ENCODE results near the gene SMARCC2. TPM values are rescaled to one million over a fixed set of nuclear protein-coding genes. Genes with fewer than 3 reads are reported as not detected.

The SMARCC2 gene
- total RNA-seq, 1 donor from 2014 or later: 136 TPM

DNA sequence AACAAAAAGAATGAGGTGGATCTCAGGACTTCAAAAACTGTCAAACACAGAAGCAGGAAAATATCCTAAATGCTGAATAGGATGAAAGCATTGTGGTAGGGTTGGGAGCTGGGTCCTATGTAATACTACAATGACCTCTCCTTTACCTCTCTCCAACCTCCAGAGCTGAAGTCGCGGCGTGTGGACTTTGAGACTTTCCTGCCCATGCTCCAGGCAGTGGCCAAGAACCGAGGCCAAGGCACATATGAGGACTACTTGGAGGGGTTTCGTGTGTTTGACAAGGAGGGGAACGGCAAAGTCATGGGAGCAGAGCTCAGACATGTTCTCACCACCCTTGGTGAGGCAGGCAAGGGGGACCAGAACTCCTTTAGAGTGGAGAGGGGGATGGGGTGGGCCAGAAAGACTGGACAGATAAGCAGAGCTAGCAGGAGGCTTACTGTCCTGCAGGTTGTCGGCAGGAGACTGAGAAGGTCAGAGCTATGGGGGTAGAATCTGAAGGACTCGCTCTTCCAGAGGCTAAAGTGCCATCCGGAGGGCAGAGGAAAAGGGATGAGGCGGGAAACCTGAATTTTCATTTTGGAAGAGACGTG lies 33.9 kb downstream of the SMARCC2 start:
- intact Hi-C loops (cut with micrococcal nuclease): no loop called here
- Mint-ChIP-seq H3K9me3 (no peaks in the 10 kb centered on the region), H3K36me3 (ENCODE audit: low read depth) (peaks cover 42% of the 10 kb centered on the region), H3K4me1 (peaks cover 59% of the 10 kb centered on the region), H3K27ac (peak overlapping the region; percentile 1), H3K27me3 (no peaks in the 10 kb centered on the region), H3K4me3 (peak overlapping the region; percentile 13)
- no peak for ATAC-seq (ENCODE audit: low read depth)
- TF ChIP-seq, protein P1, sequence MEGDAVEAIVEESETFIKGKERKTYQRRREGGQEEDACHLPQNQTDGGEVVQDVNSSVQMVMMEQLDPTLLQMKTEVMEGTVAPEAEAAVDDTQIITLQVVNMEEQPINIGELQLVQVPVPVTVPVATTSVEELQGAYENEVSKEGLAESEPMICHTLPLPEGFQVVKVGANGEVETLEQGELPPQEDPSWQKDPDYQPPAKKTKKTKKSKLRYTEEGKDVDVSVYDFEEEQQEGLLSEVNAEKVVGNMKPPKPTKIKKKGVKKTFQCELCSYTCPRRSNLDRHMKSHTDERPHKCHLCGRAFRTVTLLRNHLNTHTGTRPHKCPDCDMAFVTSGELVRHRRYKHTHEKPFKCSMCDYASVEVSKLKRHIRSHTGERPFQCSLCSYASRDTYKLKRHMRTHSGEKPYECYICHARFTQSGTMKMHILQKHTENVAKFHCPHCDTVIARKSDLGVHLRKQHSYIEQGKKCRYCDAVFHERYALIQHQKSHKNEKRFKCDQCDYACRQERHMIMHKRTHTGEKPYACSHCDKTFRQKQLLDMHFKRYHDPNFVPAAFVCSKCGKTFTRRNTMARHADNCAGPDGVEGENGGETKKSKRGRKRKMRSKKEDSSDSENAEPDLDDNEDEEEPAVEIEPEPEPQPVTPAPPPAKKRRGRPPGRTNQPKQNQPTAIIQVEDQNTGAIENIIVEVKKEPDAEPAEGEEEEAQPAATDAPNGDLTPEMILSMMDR (IDR thresholded peaks at IDR 0.05): no peak
- POLR2A ChIA-PET: interaction anchor here (1.8 to 1.9 kb wide), 2 partner anchors 27 to 66 kb away, joined by 4 to 8 read pairs; partner anchors contain the start of genes ESYT1 and RNF41
- DNase-seq: no peak
- CTCF ChIA-PET: interaction anchor here (0.6 to 2.4 kb wide), 5 partner anchors 16 to 35 kb away, joined by 3 to 6 read pairs (median 3); partner anchors contain the start of gene SMARCC2

DNA sequence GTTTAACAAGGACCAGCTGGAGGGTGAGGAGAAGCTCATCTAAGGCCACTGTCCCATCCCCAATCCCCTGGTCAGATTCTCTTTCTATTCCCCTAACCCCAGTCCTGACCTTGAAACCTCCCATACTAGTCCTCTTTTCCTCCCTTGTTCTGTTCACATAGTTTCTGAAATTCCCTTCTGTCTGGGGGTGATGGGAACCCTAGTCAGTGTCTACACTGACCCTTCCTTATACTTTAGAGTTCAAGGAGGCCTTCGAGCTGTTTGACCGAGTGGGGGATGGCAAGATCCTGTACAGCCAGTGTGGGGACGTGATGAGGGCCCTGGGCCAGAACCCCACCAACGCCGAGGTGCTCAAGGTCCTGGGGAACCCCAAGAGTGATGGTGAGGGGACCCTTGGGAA lies 34.5 kb downstream of the SMARCC2 start:
- TF ChIP-seq, protein P1 (IDR thresholded peaks at IDR 0.05): no peak
- ATAC-seq (ENCODE audit: low read depth): no peak
- Mint-ChIP-seq H3K27me3 (no peaks in the 10 kb centered on the region), H3K4me1 (peaks cover 57% of the 10 kb centered on the region), H3K36me3 (ENCODE audit: low read depth) (peaks cover 36% of the 10 kb centered on the region), H3K9me3 (no peaks in the 10 kb centered on the region), H3K4me3 (no peak overlapping the region), H3K27ac (no peak overlapping the region)
- ChIA-PET CTCF (interaction anchor here (0.6 to 2.4 kb wide), 4 partner anchors 15 to 35 kb away, joined by 3 to 6 read pairs (median 4); partner anchors contain the start of gene SMARCC2), POLR2A (interaction anchor here (1.1 to 1.9 kb wide), 3 partner anchors 27 to 67 kb away, joined by 4 to 8 read pairs (median 5); partner anchors contain the start of genes ESYT1 and RNF41)
- DNase-seq: no peak
- intact Hi-C loops (cut with micrococcal nuclease): no loop called here

DNA sequence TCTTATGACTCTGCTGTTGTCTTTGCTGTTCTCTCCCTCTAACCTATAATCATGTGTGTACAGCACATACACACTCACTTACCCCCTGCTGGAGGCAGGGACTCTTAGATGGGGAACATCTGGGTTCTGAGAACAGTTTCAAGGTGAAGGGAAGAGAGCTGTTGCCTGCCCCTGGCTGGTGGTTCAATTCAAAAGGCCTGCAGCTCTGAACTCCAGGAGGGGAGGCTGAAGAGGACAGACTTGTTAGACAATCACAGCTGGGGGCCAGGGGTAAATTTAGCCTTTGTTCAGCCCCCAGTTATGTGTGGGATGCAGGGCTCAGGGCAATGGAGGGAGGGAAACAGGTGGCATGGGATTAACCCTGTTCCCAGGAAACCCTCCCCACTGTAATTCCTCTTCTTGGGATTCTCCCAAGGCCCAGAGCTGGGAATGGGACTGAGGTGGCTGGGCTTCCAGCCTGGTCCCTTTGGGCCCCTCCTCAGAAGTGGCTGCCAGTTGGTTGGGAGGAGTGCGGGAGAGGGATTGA lies 35.0 kb downstream of the SMARCC2 start:
- peaks cover 31% of the 10 kb centered on the region for H3K36me3 Mint-ChIP-seq (ENCODE audit: low read depth)
- POLR2A ChIA-PET: interaction anchor here (1.1 to 1.9 kb wide), 3 partner anchors 26 to 67 kb away, joined by 4 to 8 read pairs (median 5); partner anchors contain the start of genes ESYT1 and RNF41
- DNase-seq: no peak
- no peak for ATAC-seq (ENCODE audit: low read depth)
- intact Hi-C loops (cut with micrococcal nuclease): no loop called here
- peaks cover 51% of the 10 kb centered on the region for H3K4me1 Mint-ChIP-seq
- CTCF ChIA-PET: interaction anchor here (0.6 to 2.4 kb wide), 5 partner anchors 15 to 35 kb away, joined by 3 to 6 read pairs (median 4); partner anchors contain the start of gene SMARCC2
- H3K9me3 Mint-ChIP-seq: no peaks in the 10 kb centered on the region
- no peaks in the 10 kb centered on the region for H3K27me3 Mint-ChIP-seq
- TF ChIP-seq, protein P1 (IDR thresholded peaks at IDR 0.05): no peak
- H3K4me3 Mint-ChIP-seq: no peak overlapping the region
- H3K27ac Mint-ChIP-seq: peak overlapping the region; percentile 35

DNA sequence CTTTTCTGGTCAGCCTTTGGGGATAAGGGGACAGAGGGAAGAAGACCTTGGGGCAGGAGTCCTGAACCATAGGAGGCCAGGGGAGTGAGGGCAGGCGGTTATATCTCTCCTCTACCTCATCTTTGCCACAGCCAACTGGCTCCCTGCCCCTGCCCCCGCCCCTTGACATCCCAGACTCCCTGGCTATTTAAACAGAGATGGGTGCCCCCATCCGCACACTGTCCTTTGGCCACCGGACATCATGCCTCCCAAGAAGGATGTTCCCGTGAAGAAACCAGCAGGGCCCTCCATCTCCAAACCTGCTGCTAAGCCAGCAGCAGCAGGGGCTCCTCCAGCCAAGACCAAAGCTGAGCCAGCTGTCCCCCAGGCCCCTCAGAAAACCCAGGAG lies 35.6 kb downstream of the SMARCC2 start:
- Mint-ChIP-seq H3K4me1 (peaks cover 46% of the 10 kb centered on the region), H3K27ac (no peak overlapping the region), H3K9me3 (no peaks in the 10 kb centered on the region), H3K27me3 (no peaks in the 10 kb centered on the region), H3K36me3 (ENCODE audit: low read depth) (peaks cover 25% of the 10 kb centered on the region), H3K4me3 (peak overlapping the region; percentile 35)
- ATAC-seq (ENCODE audit: low read depth) (no peak), DNase-seq (no peak)
- ChIA-PET CTCF (interaction anchor here (0.6 to 2.4 kb wide), 2 partner anchors 27 to 35 kb away, joined by 3 to 6 read pairs; partner anchors contain the start of gene SMARCC2), POLR2A (interaction anchor here (1.1 kb wide), 1 partner anchor 34 kb away, joined by 5 read pairs; no protein-coding TSS in a partner anchor)
- TF ChIP-seq, protein P1 (IDR thresholded peaks at IDR 0.05): no peak
- intact Hi-C loops (cut with micrococcal nuclease): no loop called here
